Ishikawa (cell line): ENCODE results near the gene PRDM8.

ENCODE experiments used
- CEBPB ChIP-seq: IDR thresholded peaks from 2 replicates; pipeline ENCODE4 v1.6.1; 2012
- CREB1 ChIP-seq: IDR thresholded peaks from 2 replicates; pipeline ENCODE4 v1.6.1; 2012; ENCODE audit warnings: low read depth
- EGR1 ChIP-seq: IDR thresholded peaks from 2 replicates; pipeline ENCODE4 v1.6.1; 2012
- EP300 ChIP-seq: IDR thresholded peaks from 2 replicates; pipeline ENCODE4 v1.6.1; 2012; ENCODE audit warnings: borderline replicate concordance
- FOXM1 ChIP-seq: IDR thresholded peaks from 2 replicates; pipeline ENCODE4 v1.6.1; 2012; ENCODE audit warnings: low read depth, borderline replicate concordance
- MAX ChIP-seq: IDR thresholded peaks from 2 replicates; pipeline ENCODE4 v1.6.1; 2012
- NFIC ChIP-seq: IDR thresholded peaks from 2 replicates; pipeline ENCODE4 v1.6.1; 2012
- RAD21 ChIP-seq: IDR thresholded peaks from 2 replicates; pipeline ENCODE4 v1.6.1; 2012; ENCODE audit warnings: low read depth
- REST ChIP-seq: IDR thresholded peaks from 2 replicates; pipeline ENCODE4 v1.6.1; 2012; ENCODE audit warnings: low read depth, mild to moderate bottlenecking
- TAF1 ChIP-seq: IDR thresholded peaks from 2 replicates; pipeline ENCODE4 v1.6.1; 2012; ENCODE audit warnings: low read depth, mild to moderate bottlenecking
- TCF12 ChIP-seq: IDR thresholded peaks from 2 replicates; pipeline ENCODE4 v1.6.1; 2012; ENCODE audit warnings: low read depth
- TEAD4 ChIP-seq: IDR thresholded peaks from 2 replicates; pipeline ENCODE4 v1.6.1; 2012
- USF1 ChIP-seq: IDR thresholded peaks from 2 replicates; pipeline ENCODE4 v1.6.1; 2012
- YY1 ChIP-seq: IDR thresholded peaks from 2 replicates; pipeline ENCODE4 v1.6.1; 2012; ENCODE audit warnings: low read depth
- ZBTB7A ChIP-seq: IDR thresholded peaks from 2 replicates; pipeline ENCODE4 v1.6.1; 2012; ENCODE audit warnings: low read depth

PRDM8 gene

GRCh38 chr4:80183250-80184052 lies 13.9 kb upstream of the PRDM8 start:
- TF ChIP-seq RAD21: no peak
- TF ChIP-seq EGR1: no peak
- TF ChIP-seq ZBTB7A: no peak
- no peak; the same call in 1 of the 2 replicates for TF ChIP-seq TAF1
- TF ChIP-seq CEBPB: no peak
- no peak for TF ChIP-seq FOXM1
- no peak for TF ChIP-seq TEAD4
- TF ChIP-seq TCF12: no peak
- no peak for TF ChIP-seq REST
- no peak for TF ChIP-seq USF1

- peak; percentile 91 for TF ChIP-seq ZBTB7A
- no peak for TF ChIP-seq TEAD4
- TF ChIP-seq RAD21: peak; percentile 71
- TF ChIP-seq REST: no peak
- no peak for TF ChIP-seq EP300
- TF ChIP-seq NFIC: no peak
- peak; percentile 73 for TF ChIP-seq EGR1
- TF ChIP-seq CREB1: no peak
- TF ChIP-seq FOXM1: no peak
- no peak for TF ChIP-seq CEBPB
- no peak for TF ChIP-seq TCF12
Measured at GRCh38 chr4:80184053-80184824, 13.1 kb upstream of the PRDM8 start.

- TF ChIP-seq MAX (no peak), USF1 (no peak), REST (no peak), TCF12 (no peak), CEBPB (no peak), CREB1 (no peak), RAD21 (no peak), TAF1 (no peak), ZBTB7A (no peak), YY1 (no peak), NFIC (no peak), TEAD4 (no peak), EGR1 (no peak), FOXM1 (no peak)
Measured at GRCh38 chr4:80184825-80185756, 12.2 kb upstream of the PRDM8 start.
